Measurements from ENCODE around the gene TRIM71. TPM values are rescaled to one million over a fixed set of nuclear protein-coding genes. Genes with fewer than 3 reads are reported as not detected.

The TRIM71 gene
- total RNA-seq, 4 donors from 2014 or later: under 0.01 to 0.59 (median 0.32) TPM

- Histone ChIP-seq H3K4me3 (no peak overlapping the region), H3K9me3 (no peaks in the 10 kb centered on the region), H3K36me3 (no peaks in the 10 kb centered on the region), H3K27ac (no peak overlapping the region), H3K4me1 (no peaks in the 10 kb centered on the region), H3K27me3 (peaks cover 4 to 12% of the 10 kb centered on the region in 2 donors)
- TF ChIP-seq CTCF (IDR thresholded peaks at IDR 0.05) (no peak), POLR2A (IDR thresholded peaks at IDR 0.05) (no peak), EP300 (IDR thresholded peaks at IDR 0.05) (no peak)
- 74 to 86% methylated on average over 5 of the region's 5 CpGs for whole genome bisulfite sequencing, 2 donors
- DNase-seq (ENCODE audit: low spot score in 2 of 2): no peak
These were observed 20.0 kb downstream of the TRIM71 start for GRCh38 chr3:32837789-32838188.

- no peak overlapping the region for H3K27ac ChIP-seq
- 65 to 68% methylated on average over 4 of the region's 4 CpGs for WGBS, 2 donors
- DNase-seq (ENCODE audit: low spot score in 2 of 2): no peak
- no peaks in the 10 kb centered on the region for H3K36me3 ChIP-seq
- no peaks in the 10 kb centered on the region for H3K4me1 ChIP-seq
- peaks cover 0 to 8% of the 10 kb centered on the region in 2 donors for H3K27me3 ChIP-seq
- no peak for TF ChIP-seq CTCF (IDR thresholded peaks at IDR 0.05)
- no peak for TF ChIP-seq EP300 (IDR thresholded peaks at IDR 0.05)
- TF ChIP-seq POLR2A (IDR thresholded peaks at IDR 0.05): no peak
- H3K4me3 ChIP-seq: no peak overlapping the region
- H3K9me3 ChIP-seq: no peaks in the 10 kb centered on the region
These were observed 21.9 kb downstream of the TRIM71 start for GRCh38 chr3:32839714-32840085.

GRCh38 chr3:32840086-32840841 is 22.5 kb downstream of the TRIM71 start:
- no peak overlapping the region for H3K27ac ChIP-seq
- H3K9me3 ChIP-seq: no peaks in the 10 kb centered on the region
- H3K36me3 ChIP-seq: no peaks in the 10 kb centered on the region
- no peak overlapping the region for H3K4me3 ChIP-seq
- no peak for DNase-seq (ENCODE audit: low spot score in 2 of 2)
- no peak for TF ChIP-seq CTCF (IDR thresholded peaks at IDR 0.05)
- no peak for TF ChIP-seq POLR2A (IDR thresholded peaks at IDR 0.05)
- no peak for TF ChIP-seq EP300 (IDR thresholded peaks at IDR 0.05)
- H3K4me1 ChIP-seq: no peaks in the 10 kb centered on the region
- 57 to 65% methylated on average over 5 of the region's 5 CpGs for WGBS, 2 donors
- peaks cover 0 to 2% of the 10 kb centered on the region in 2 donors for H3K27me3 ChIP-seq

- no peak for TF ChIP-seq EP300 (IDR thresholded peaks at IDR 0.05)
- no peak for TF ChIP-seq POLR2A (IDR thresholded peaks at IDR 0.05)
- no peaks in the 10 kb centered on the region for H3K27me3 ChIP-seq
- 72 to 80% methylated on average over 11 to 12 of the region's 12 CpGs for WGBS, 2 donors
- no peak overlapping the region for H3K27ac ChIP-seq
- H3K4me3 ChIP-seq: no peak overlapping the region
- H3K4me1 ChIP-seq: no peaks in the 10 kb centered on the region
- no peak for DNase-seq (ENCODE audit: low spot score in 2 of 2)
- H3K9me3 ChIP-seq: no peaks in the 10 kb centered on the region
- H3K36me3 ChIP-seq: no peaks in the 10 kb centered on the region
These were observed 23.5 kb downstream of the TRIM71 start for GRCh38 chr3:32841341-32841740.

- no peaks in the 10 kb centered on the region for H3K27me3 ChIP-seq
- TF ChIP-seq CTCF (IDR thresholded peaks at IDR 0.05) (no peak), POLR2A (IDR thresholded peaks at IDR 0.05) (no peak), EP300 (IDR thresholded peaks at IDR 0.05) (no peak)
- no peak for DNase-seq (ENCODE audit: low spot score in 2 of 2)
- H3K9me3 ChIP-seq: no peaks in the 10 kb centered on the region
- H3K4me3 ChIP-seq: no peak overlapping the region
- WGBS, 2 donors: 50 to 57% methylated on average over 5 of the region's 5 CpGs
- no peaks in the 10 kb centered on the region for H3K36me3 ChIP-seq
- H3K27ac ChIP-seq: no peak overlapping the region
- no peaks in the 10 kb centered on the region for H3K4me1 ChIP-seq
These were observed 24.2 kb downstream of the TRIM71 start for GRCh38 chr3:32841867-32842470.
